Astrocyte (in vitro differentiated cells and primary cell): Measurements from ENCODE around the gene CFAP57. TPM values are rescaled to one million over a fixed set of nuclear protein-coding genes. Genes with fewer than 3 reads are reported as not detected.

Source experiments
- DNase-seq: peaks from one replicate; pipeline ENCODE4 v3.0.0-alpha.2; 2010; ENCODE audit warnings: low read depth
- FAIRE-seq: peaks from 2 replicates; lab custom pipeline; 2011; peaks lifted over from hg19 to GRCh38; lab: Jason Lieb, UNC
- H2AFZ ChIP-seq: 2 replicates; pipeline ENCODE4 v1.6.0; 2012; ENCODE audit warnings: low read depth, low read length, inconsistent platforms
- H3K27ac ChIP-seq: 2 replicates; pipeline ENCODE4 v1.5.1; 2011; ENCODE audit warnings: low read depth, low read length, inconsistent platforms
- H3K27me3 ChIP-seq: 2 replicates; pipeline ENCODE4 v1.6.0; 2011; ENCODE audit warnings: low read length, inconsistent platforms; ENCODE audit not compliant: insufficient read depth
- H3K36me3 ChIP-seq: 2 replicates; pipeline ENCODE4 v1.5.1; 2011; ENCODE audit warnings: low read length, inconsistent platforms; ENCODE audit not compliant: insufficient read depth
- H3K4me1 ChIP-seq: 2 replicates; pipeline ENCODE4 v1.5.1; 2011; ENCODE audit warnings: low read length, inconsistent platforms; ENCODE audit not compliant: insufficient read depth
- H3K4me2 ChIP-seq: 2 replicates; pipeline ENCODE4 v1.6.0; 2012; ENCODE audit warnings: low read length, inconsistent platforms
- H3K4me3 ChIP-seq: 2 replicates; pipeline ENCODE4 v1.5.1; 2011; ENCODE audit warnings: low read depth, mild to moderate bottlenecking, low read length, inconsistent platforms; ENCODE audit not compliant: insufficient read depth
- H3K79me2 ChIP-seq: 2 replicates; pipeline ENCODE4 v1.6.0; 2012; ENCODE audit warnings: mild to moderate bottlenecking, low read length, inconsistent platforms; ENCODE audit not compliant: insufficient read depth
- H3K9ac ChIP-seq: 2 replicates; pipeline ENCODE4 v1.6.0; 2012; ENCODE audit warnings: mild to moderate bottlenecking, low read length, inconsistent platforms
- H3K9me3 ChIP-seq: 2 replicates; pipeline ENCODE4 v1.5.1; 2012; ENCODE audit warnings: low read depth, mild to moderate bottlenecking, low read length, inconsistent platforms; ENCODE audit not compliant: insufficient read depth
- H4K20me1 ChIP-seq: 2 replicates; pipeline ENCODE4 v1.6.0; 2012; ENCODE audit warnings: low read length, inconsistent platforms; ENCODE audit not compliant: insufficient read depth
- H3K27ac Mint-ChIP-seq: one replicate; pipeline ENCODE4 v1.8.0; 2021; ENCODE audit warnings: mild to moderate bottlenecking, mixed read lengths; ENCODE audit not compliant: unreplicated experiment
- H3K27me3 Mint-ChIP-seq: one replicate; pipeline ENCODE4 v1.8.0; 2021; ENCODE audit warnings: low read depth, mixed read lengths; ENCODE audit not compliant: unreplicated experiment
- H3K36me3 Mint-ChIP-seq: one replicate; pipeline ENCODE4 v1.8.0; 2021; ENCODE audit warnings: low read depth, mixed read lengths; ENCODE audit not compliant: unreplicated experiment
- H3K4me1 Mint-ChIP-seq: one replicate; pipeline ENCODE4 v1.8.0; 2021; ENCODE audit warnings: low read depth, mixed read lengths; ENCODE audit not compliant: unreplicated experiment
- H3K4me3 Mint-ChIP-seq: one replicate; pipeline ENCODE4 v1.8.0; 2021; ENCODE audit warnings: mild to moderate bottlenecking, moderate library complexity, mixed read lengths; ENCODE audit not compliant: unreplicated experiment
- H3K9me3 Mint-ChIP-seq: one replicate; pipeline ENCODE4 v1.8.0; 2021; ENCODE audit warnings: mild to moderate bottlenecking, mixed read lengths; ENCODE audit not compliant: unreplicated experiment
- EZH2 ChIP-seq: IDR thresholded peaks from 2 replicates; pipeline ENCODE4 v1.6.1; 2012; ENCODE audit warnings: mild to moderate bottlenecking, low read length, inconsistent platforms; ENCODE audit not compliant: insufficient read depth
- total RNA-seq: library from RNA; stranded (reverse); gene quantifications from 2 replicates; pipeline ENCODE4 v1.2.1, GENCODE V29; 2021
- TF ChIP-seq, protein P1 (sequence below): IDR thresholded peaks from 2 replicates; pipeline ENCODE4 v1.5.1; 2011; ENCODE audit warnings: low read depth, mild to moderate bottlenecking, inconsistent platforms, low read length, moderate library complexity; ENCODE audit not compliant: insufficient read depth

Gene CFAP57
- total RNA-seq, 1 donor from 2014 or later: 0.18 TPM

DNA sequence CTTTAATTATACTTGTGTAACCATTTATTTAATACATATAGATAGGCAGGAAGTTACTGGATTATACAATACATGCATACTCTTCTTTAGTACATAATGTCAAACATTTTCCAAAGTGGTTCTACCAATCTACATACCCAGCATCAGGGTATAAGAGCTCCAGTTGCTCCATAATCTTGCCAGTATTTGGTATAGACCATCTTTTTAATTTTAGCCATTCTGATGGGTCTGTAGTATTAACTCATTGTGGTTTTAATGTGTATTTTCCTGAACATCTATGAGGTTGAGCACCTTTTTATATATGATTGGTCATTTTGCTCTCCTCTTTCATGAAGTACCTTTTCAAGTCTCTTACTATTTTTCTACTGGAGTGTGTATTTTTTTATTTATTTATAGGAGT, 32.1 kb upstream of the CFAP57 start:
- no peak for FAIRE-seq
- H3K36me3 Mint-ChIP-seq: peaks cover 4% of the 10 kb centered on the region
- peaks cover 5% of the 10 kb centered on the region for H3K9me3 Mint-ChIP-seq

DNA sequence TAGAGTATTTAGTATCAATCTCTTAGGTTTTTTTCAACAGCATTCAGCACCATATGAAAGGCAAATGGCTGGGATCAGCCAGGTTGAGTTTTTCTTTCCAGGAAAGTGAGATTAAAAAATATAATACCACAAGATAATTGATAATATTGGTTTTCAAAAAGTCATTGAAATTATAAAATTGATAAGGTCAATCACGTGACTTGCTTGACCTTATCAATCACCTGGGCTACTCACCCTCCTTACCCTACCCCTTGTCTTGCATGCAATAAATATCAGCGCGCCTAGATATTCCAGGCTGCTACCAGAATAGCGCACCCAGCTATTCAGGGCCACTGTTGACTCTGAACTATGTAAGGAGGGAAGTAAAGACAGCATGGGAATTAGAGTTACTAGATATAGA, 31.5 kb upstream of the CFAP57 start:
- Mint-ChIP-seq H3K4me3 (no peak overlapping the region), H3K9me3 (peaks cover 5% of the 10 kb centered on the region), H3K27ac (no peak overlapping the region), H3K36me3 (peaks cover 4% of the 10 kb centered on the region), H3K27me3 (no peaks in the 10 kb centered on the region), H3K4me1 (peaks cover 10% of the 10 kb centered on the region)
- Histone ChIP-seq H3K4me3 (no peak overlapping the region), H3K9ac (no peak overlapping the region), H3K36me3 (no peaks in the 10 kb centered on the region), H4K20me1 (no peaks in the 10 kb centered on the region), H3K27me3 (peaks cover 16% of the 10 kb centered on the region), H2AFZ (no peak overlapping the region), H3K9me3 (no peaks in the 10 kb centered on the region), H3K79me2 (no peaks in the 10 kb centered on the region), H3K27ac (no peak overlapping the region), H3K4me2 (no peak overlapping the region), H3K4me1 (no peaks in the 10 kb centered on the region)
- no peak for FAIRE-seq
- DNase-seq: no peak
- TF ChIP-seq, protein P1, sequence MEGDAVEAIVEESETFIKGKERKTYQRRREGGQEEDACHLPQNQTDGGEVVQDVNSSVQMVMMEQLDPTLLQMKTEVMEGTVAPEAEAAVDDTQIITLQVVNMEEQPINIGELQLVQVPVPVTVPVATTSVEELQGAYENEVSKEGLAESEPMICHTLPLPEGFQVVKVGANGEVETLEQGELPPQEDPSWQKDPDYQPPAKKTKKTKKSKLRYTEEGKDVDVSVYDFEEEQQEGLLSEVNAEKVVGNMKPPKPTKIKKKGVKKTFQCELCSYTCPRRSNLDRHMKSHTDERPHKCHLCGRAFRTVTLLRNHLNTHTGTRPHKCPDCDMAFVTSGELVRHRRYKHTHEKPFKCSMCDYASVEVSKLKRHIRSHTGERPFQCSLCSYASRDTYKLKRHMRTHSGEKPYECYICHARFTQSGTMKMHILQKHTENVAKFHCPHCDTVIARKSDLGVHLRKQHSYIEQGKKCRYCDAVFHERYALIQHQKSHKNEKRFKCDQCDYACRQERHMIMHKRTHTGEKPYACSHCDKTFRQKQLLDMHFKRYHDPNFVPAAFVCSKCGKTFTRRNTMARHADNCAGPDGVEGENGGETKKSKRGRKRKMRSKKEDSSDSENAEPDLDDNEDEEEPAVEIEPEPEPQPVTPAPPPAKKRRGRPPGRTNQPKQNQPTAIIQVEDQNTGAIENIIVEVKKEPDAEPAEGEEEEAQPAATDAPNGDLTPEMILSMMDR: no peak
- TF ChIP-seq EZH2: no peak

More for the DNA sequence above, 32.1 kb upstream of the CFAP57 start:
- H3K4me3 ChIP-seq: no peak overlapping the region
- H3K4me1 Mint-ChIP-seq: peaks cover 10% of the 10 kb centered on the region
- H3K4me3 Mint-ChIP-seq: no peak overlapping the region
- H4K20me1 ChIP-seq: no peaks in the 10 kb centered on the region
- H3K36me3 ChIP-seq: no peaks in the 10 kb centered on the region
- peaks cover 10% of the 10 kb centered on the region for H3K27me3 ChIP-seq
- no peak for TF ChIP-seq EZH2
- TF ChIP-seq, protein P1: no peak
- no peak overlapping the region for H3K27ac Mint-ChIP-seq
- H3K9me3 ChIP-seq: peaks cover 3% of the 10 kb centered on the region
- DNase-seq: no peak
- H3K4me1 ChIP-seq: no peaks in the 10 kb centered on the region
- H3K27ac ChIP-seq: no peak overlapping the region
- H3K4me2 ChIP-seq: no peak overlapping the region
- no peaks in the 10 kb centered on the region for H3K79me2 ChIP-seq
- no peak overlapping the region for H3K9ac ChIP-seq
- H3K27me3 Mint-ChIP-seq: no peaks in the 10 kb centered on the region
- H2AFZ ChIP-seq: no peak overlapping the region

DNA sequence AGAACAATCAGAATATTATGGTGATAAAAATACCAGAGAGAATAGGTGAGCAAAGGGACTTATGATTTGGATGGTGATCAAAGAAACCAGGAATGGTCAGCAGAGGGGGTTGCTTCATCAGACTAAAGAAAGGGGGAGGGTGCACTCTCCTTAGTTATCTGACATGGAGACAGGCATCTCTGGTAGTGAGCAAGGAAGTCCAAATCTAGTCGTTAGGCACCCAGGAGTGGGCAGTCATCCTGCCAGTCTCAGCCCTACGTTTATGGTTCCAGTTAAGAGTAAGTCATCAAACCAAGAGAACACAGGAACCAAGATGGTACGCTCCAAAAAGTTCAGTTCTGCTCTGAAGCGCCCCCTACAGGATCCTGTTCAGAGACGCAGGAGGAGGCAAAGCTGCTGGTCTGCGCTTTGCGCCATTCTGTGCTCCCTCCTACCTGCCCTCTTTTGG, 28.7 kb upstream of the CFAP57 start:
- Histone ChIP-seq H3K9me3 (no peaks in the 10 kb centered on the region), H3K36me3 (no peaks in the 10 kb centered on the region), H3K4me2 (no peak overlapping the region), H2AFZ (no peak overlapping the region), H3K27me3 (peaks cover 24% of the 10 kb centered on the region), H3K79me2 (no peaks in the 10 kb centered on the region), H3K9ac (no peak overlapping the region), H3K4me3 (no peak overlapping the region), H3K27ac (no peak overlapping the region), H3K4me1 (peaks cover 4% of the 10 kb centered on the region), H4K20me1 (no peaks in the 10 kb centered on the region)
- FAIRE-seq (no peak), DNase-seq (no peak)
- H3K36me3 Mint-ChIP-seq: peaks cover 4% of the 10 kb centered on the region
- TF ChIP-seq, protein P1: peak; percentile 25
- TF ChIP-seq EZH2: no peak
- H3K9me3 Mint-ChIP-seq: peaks cover 5% of the 10 kb centered on the region
- H3K27ac Mint-ChIP-seq: no peak overlapping the region
- no peaks in the 10 kb centered on the region for H3K27me3 Mint-ChIP-seq
- H3K4me3 Mint-ChIP-seq: no peak overlapping the region
- peaks cover 6% of the 10 kb centered on the region for H3K4me1 Mint-ChIP-seq
